ENCODE results near the gene APOD. TPM values are rescaled to one million over a fixed set of nuclear protein-coding genes. Genes with fewer than 3 reads are reported as not detected.
"Not testable (repeated sequence)": the region's sequence is repeated elsewhere in the genome, so short reads cannot be mapped to it uniquely, and the experiment has no call there.

The APOD gene
- total RNA-seq, 2 donors from 2014 or later = not detected

DNA sequence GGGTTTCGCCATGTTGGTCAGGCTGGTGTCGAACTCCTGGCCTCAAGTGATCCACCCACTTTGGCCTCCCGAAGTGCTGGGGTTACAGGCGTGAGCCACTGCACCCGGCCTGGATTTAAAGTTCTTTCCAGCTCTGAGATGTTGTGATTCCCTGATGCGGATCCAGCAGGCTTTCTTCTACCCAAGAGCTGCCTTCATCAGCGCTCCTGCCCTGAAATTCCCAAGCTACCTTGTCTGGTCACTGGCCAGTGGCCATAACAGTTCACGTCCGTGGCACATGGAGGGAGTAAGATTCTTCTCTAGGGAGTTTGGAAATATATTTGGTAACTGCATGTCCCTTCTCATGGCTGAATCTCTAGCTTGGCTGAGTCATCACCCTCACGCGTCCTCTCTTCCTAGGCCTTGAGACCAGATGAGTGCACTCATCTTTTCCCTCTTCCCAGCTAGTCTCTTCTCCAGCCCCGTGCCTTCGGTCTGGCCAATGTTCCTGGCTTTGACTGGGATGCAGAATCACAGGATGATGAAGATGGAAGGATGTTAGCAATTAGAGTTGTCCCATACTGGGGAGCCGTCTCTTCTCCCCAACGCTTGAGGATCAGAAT is 29.8 kb upstream of the APOD start:
- no peaks in the 10 kb centered on the region for H3K9me3 ChIP-seq (ENCODE audit: control insufficient read depth, low read length, poor library complexity, severe bottlenecking)
- no peak for DNase-seq
- Mint-ChIP-seq H3K27me3 (no peaks in the 10 kb centered on the region), H3K4me1 (peaks cover 28% of the 10 kb centered on the region), H3K4me3 (no peak overlapping the region), H3K27ac (peak overlapping the region; percentile 54), H3K36me3 (ENCODE audit: low read depth) (no peaks in the 10 kb centered on the region)
- ATAC-seq = no peak

DNA sequence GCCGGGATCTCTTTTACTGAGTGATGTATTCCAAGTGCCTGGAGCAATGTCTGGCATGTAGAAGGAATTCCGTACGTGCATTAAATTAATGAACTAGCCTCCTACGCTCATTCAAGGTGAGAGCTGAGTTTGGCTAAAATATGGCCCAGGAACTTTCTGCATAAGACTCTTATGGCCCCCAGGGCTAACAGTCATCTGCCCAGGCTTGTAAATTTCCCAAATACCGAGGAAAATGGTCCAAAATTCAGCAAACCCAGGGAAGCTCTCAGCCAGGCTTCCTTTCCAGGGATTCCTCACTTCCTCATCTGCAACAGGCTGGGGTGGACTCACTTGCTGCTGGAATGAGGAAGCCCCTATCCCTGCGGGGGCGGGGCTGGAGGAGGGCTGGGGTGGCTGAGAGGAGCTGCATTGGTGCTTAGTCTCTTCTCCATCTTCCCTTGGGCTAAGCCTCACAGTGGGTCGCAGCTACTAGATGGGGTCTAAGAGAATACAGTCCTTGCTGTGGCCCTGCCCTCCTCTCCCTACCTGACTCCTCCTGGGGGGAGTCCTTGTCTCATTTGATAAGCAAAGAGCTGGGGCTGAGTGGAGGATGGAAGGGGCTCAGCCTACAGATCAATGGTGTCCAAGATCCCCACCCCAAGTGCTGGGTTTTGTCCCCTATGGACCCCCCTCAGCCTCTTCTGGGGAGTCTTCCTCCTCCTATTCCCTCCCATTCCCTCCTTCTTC is 28.5 kb upstream of the APOD start:
- no peak for ATAC-seq
- Mint-ChIP-seq H3K4me3 (peak overlapping the region; percentile 34), H3K27ac (no peak overlapping the region), H3K4me1 (peaks cover 28% of the 10 kb centered on the region), H3K27me3 (no peaks in the 10 kb centered on the region), H3K36me3 (ENCODE audit: low read depth) (peaks cover 2% of the 10 kb centered on the region)
- no peaks in the 10 kb centered on the region for H3K9me3 ChIP-seq (ENCODE audit: control insufficient read depth, low read length, poor library complexity, severe bottlenecking)
- no peak for DNase-seq

DNA sequence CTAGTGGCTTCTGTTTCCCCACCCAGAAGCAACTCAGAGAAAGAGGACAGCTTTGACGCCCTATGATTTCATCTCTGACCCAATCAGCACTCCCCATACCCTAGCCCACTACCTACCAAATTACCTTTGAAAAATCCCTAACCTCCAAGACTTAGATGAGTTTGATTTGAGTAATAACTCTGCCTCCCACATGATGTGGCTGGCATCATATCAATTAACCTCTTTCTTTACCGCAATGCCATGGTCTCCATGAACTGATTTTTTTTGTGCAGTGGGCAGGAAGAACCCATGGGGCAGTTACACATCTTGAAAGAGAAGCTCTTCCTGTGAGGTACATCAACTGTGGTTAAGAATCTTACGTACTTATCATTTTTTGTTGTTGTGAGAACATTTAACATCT is 25.5 kb upstream of the APOD start:
- ATAC-seq (peak; percentile 95), DNase-seq (peak in 2 of 3 donors; percentile 19 to 20)
- Mint-ChIP-seq H3K4me1 (peaks cover 21% of the 10 kb centered on the region), H3K27me3 (no peaks in the 10 kb centered on the region), H3K27ac (peak overlapping the region; percentile 24), H3K4me3 (peak overlapping the region; percentile 71), H3K36me3 (ENCODE audit: low read depth) (peaks cover 2% of the 10 kb centered on the region)
- no peaks in the 10 kb centered on the region for H3K9me3 ChIP-seq (ENCODE audit: control insufficient read depth, low read length, poor library complexity, severe bottlenecking)

DNA sequence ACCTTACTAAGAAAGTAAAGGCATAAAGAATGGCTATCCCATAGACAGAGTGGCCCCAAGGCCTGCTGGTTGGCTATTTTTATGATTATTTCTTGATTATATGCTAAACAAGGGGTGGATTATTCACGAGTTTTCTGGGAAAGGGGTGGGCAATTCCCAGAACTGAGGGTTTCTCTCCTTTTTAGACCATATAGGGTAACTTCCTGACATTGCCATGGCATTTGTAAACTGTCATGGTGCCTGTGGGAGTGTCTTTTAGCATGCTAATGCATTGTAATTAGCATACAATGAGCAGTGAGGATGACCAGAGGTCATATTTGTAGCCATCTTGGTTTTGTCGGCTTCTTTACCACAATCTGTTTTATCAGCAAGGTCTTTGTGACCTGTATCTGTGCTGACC is 18.0 kb upstream of the APOD start:
- not testable (repeated sequence) for H3K27me3 Mint-ChIP-seq; H3K36me3 Mint-ChIP-seq (ENCODE audit: low read depth); H3K27ac Mint-ChIP-seq; H3K9me3 ChIP-seq (ENCODE audit: control insufficient read depth, low read length, poor library complexity, severe bottlenecking); DNase-seq; ATAC-seq; H3K4me3 Mint-ChIP-seq; H3K4me1 Mint-ChIP-seq

DNA sequence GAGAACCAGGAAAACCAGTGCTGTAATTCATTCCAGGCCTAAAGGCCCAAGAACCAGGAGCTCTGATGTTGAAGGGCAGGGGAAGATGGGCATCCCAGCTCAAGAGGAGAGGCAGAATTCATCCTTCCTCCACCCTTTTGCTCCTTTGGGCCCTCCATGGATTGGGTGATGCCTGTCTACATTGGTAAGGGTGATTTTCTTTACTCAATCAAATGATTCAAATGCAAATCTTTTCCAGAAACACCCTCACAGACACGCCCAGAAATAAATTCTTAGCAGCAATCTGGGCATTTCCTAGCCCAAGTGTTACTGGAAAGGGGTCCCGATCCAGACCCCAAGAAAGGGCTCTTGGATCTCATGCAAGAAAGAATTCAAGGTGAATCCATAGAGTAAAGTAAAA is 17.6 kb upstream of the APOD start:
- H3K9me3 ChIP-seq (ENCODE audit: control insufficient read depth, low read length, poor library complexity, severe bottlenecking) = no peaks in the 10 kb centered on the region
- no peak for ATAC-seq
- Mint-ChIP-seq H3K27me3 (no peaks in the 10 kb centered on the region), H3K36me3 (ENCODE audit: low read depth) (no peaks in the 10 kb centered on the region), H3K4me3 (no peak overlapping the region), H3K4me1 (peaks cover 2% of the 10 kb centered on the region), H3K27ac (no peak overlapping the region)
- no peak for DNase-seq

DNA sequence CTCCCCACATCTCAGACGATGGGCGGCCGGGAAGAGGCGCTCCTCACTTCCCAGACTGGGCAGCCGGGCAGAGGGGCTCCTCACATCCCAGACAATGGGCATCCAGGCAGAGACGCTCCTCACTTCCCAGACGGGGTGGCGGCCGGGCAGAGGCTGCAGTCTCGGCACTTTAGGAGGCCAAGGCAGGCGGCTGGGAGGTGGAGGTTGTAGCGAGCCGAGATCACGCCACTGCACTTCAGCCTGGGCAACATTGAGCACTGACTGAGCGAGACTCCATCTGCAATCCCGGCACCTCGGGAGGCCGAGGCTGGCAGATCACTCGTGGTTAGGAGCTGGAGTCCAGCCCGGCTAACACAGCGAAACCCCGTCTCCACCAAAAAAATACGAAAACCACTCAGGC is 16.2 kb upstream of the APOD start:
- H3K4me3 Mint-ChIP-seq, H3K27me3 Mint-ChIP-seq: not testable (repeated sequence)

DNA sequence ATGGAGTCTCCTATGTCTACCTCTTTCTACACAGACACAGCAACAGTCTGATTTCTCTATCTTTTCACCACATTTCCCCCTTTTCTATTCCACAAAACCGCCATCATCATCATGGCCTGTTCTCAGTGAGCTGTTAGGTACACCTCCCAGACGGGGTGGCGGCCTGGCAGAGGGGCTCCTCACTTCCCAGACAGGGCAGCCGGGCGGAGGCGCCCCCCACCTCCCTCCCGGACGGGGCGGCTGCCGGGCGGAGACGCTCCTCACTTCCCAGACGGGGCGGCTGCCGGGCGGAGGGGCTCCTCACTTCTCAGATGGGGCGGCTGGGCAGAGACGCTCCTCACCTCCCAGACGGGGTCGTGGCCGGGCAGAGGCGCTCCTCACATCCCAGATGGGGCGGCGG is 15.8 kb upstream of the APOD start:
- not testable (repeated sequence) for ATAC-seq; H3K4me3 Mint-ChIP-seq; H3K27me3 Mint-ChIP-seq; H3K4me1 Mint-ChIP-seq; DNase-seq; H3K27ac Mint-ChIP-seq; H3K36me3 Mint-ChIP-seq (ENCODE audit: low read depth); H3K9me3 ChIP-seq (ENCODE audit: control insufficient read depth, low read length, poor library complexity, severe bottlenecking)

More for the DNA sequence above, 16.2 kb upstream of the APOD start:
- not testable (repeated sequence) for H3K27ac Mint-ChIP-seq; H3K36me3 Mint-ChIP-seq (ENCODE audit: low read depth); DNase-seq; H3K4me1 Mint-ChIP-seq; ATAC-seq; H3K9me3 ChIP-seq (ENCODE audit: control insufficient read depth, low read length, poor library complexity, severe bottlenecking)

DNA sequence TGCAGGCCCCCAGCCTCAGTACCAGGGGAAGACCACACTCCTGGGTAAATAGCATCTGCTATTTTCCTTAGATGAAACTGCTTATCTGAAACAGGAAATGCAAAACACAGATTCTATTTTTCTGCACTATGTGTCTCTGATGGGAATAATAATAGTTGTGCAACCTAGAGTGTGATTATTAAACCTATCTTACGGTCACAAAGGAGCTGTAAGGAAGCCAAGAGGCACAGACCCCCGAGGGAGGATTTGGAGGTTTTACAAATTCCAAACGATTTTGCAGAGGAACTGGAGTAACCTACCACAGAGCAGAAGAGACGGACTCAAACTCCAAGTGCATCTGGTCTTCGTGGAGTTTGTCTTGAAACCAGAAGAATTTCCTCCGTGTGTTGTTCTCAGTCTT is 14.1 kb upstream of the APOD start:
- no peak for ATAC-seq
- DNase-seq = no peak
- Mint-ChIP-seq H3K36me3 (ENCODE audit: low read depth) (no peaks in the 10 kb centered on the region), H3K4me1 (peaks cover 2% of the 10 kb centered on the region), H3K4me3 (no peak overlapping the region), H3K27ac (no peak overlapping the region), H3K27me3 (no peaks in the 10 kb centered on the region)
- no peaks in the 10 kb centered on the region for H3K9me3 ChIP-seq (ENCODE audit: control insufficient read depth, low read length, poor library complexity, severe bottlenecking)

DNA sequence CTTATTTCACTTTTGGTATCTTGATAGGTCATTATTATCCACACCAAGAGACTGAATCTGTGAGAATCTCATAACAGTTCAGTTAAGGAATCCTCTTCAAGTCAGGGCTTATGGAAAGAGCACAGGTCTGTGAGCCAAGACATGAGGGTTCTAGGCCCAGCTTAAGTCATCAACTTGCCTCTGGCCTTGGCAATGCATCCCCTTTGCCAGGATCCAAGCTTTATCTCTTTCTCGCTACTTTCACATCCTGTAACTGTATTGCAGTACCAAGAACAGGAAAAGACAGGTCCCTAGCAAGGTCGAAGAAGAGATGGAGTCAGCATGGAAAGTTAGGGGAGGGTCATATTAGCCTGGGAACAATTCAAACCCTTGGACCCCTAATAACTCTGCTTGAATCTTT is 13.5 kb upstream of the APOD start:
- DNase-seq = no peak
- peak overlapping the region; percentile 45 for H3K27ac Mint-ChIP-seq

DNA sequence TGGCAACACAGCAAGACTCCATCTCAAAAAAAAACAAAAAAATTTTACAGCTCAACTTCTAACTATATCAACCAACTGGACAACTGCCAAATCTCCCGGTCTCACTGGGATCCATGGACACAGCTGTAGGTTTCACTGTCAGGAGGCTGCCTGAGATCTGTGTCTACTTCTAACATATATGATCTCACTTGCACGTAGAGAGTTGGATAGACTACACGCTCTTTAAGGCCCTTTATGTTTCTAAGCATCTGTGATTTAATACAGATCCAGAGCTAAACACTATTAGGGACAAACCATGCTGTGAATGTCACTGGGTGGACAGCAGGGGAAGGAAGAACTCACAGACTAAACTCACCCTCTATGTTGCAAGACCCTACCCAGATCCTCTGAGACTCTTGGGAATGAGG is 13.0 kb upstream of the APOD start:
- no peaks in the 10 kb centered on the region for H3K36me3 Mint-ChIP-seq (ENCODE audit: low read depth)
- peak overlapping the region; percentile 45 for H3K27ac Mint-ChIP-seq
- no peak for ATAC-seq
- H3K4me1 Mint-ChIP-seq = peaks cover 5% of the 10 kb centered on the region
- H3K9me3 ChIP-seq (ENCODE audit: control insufficient read depth, low read length, poor library complexity, severe bottlenecking) = no peaks in the 10 kb centered on the region
- no peaks in the 10 kb centered on the region for H3K27me3 Mint-ChIP-seq
- DNase-seq = no peak
- no peak overlapping the region for H3K4me3 Mint-ChIP-seq

More for the DNA sequence above, 13.5 kb upstream of the APOD start:
- Mint-ChIP-seq H3K4me3 (no peak overlapping the region), H3K27me3 (no peaks in the 10 kb centered on the region), H3K36me3 (ENCODE audit: low read depth) (no peaks in the 10 kb centered on the region), H3K4me1 (peaks cover 5% of the 10 kb centered on the region)
- no peaks in the 10 kb centered on the region for H3K9me3 ChIP-seq (ENCODE audit: control insufficient read depth, low read length, poor library complexity, severe bottlenecking)
- no peak for ATAC-seq

DNA sequence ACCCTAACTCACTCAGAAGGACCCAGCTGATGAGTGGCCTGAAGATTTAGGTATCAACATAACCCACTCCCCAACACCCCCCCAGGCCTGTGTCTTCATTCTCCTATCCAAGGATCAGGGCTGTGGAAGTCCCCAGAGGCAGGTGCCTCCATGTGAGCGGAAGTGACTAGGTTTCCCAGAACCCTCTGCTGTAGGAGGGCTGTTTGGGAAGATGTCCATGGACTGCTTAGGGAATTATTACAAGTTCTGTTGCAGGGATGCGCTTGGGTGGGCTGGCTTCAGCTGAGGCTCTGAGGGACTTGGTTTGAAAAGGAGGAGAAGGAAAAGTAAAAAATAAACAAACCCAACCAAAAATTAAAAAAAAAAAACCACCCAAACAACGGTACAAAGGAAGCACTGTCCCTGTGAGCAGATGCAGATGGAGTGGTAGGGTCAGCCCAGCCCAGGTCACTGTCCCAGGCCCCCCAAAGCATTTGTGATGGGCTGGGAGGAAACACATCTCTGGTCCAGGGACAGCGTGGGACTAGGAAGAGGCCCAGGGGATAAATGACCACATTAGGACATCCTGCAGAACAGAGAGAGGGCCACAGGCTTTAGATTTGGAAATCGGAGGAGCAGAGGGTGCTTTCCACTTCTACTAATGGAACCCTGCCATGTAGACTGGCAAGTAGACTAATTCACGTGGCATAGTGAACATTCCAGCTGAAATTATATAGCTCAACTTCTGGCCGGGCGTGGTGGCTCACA is 12.2 kb upstream of the APOD start:
- Mint-ChIP-seq H3K27me3 (no peaks in the 10 kb centered on the region), H3K4me3 (no peak overlapping the region), H3K36me3 (ENCODE audit: low read depth) (no peaks in the 10 kb centered on the region), H3K27ac (no peak overlapping the region), H3K4me1 (peaks cover 5% of the 10 kb centered on the region)
- DNase-seq (no peak), ATAC-seq (no peak)
- no peaks in the 10 kb centered on the region for H3K9me3 ChIP-seq (ENCODE audit: control insufficient read depth, low read length, poor library complexity, severe bottlenecking)

DNA sequence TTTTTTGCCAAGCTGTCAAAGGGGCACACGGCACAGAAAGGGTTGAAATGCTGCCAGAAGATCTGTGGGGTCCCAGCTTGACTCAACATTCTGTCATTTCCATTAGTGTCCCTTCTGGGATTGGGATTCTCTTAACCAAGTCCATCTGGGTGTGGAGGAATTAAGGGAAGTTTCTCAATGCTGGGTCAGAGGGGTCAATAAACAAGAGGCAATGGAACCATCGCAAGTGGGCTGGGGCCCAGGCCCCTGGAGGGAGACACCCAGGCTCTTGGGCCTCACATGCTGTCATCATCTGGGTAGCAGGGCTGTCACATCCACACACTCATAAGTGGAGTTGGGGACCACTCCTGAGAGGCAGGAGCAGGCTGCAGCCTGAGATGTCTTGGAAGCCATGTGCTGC is 8.1 kb upstream of the APOD start:
- no peak overlapping the region for H3K27ac Mint-ChIP-seq
- H3K4me1 Mint-ChIP-seq = peaks cover 2% of the 10 kb centered on the region
- no peak overlapping the region for H3K4me3 Mint-ChIP-seq

DNA sequence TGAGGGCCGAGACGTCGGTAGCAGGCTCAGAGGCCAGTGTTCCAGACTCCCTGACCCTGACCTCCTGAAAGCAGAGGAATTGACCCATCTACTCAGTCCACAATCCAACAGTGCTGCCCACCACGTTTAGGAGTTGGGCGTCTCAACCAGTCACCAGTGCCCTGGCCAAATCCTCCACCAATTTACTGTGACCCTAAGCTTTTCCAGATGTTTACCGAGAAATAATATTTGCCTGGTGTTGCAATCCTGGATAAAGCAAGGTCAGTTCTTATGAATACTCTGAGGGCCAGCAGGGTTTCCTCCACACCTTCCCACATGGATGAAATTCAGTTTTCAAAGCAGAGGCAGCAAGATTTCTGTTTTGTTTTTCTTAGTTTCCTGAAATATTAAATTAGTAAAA is 7.5 kb upstream of the APOD start:
- peaks cover 2% of the 10 kb centered on the region for H3K9me3 ChIP-seq (ENCODE audit: control insufficient read depth, low read length, poor library complexity, severe bottlenecking)
- DNase-seq (no peak), ATAC-seq (no peak)
- H3K4me3 Mint-ChIP-seq = no peak overlapping the region
- H3K27me3 Mint-ChIP-seq = no peaks in the 10 kb centered on the region
- no peaks in the 10 kb centered on the region for H3K36me3 Mint-ChIP-seq (ENCODE audit: low read depth)
- no peak overlapping the region for H3K27ac Mint-ChIP-seq
- peaks cover 5% of the 10 kb centered on the region for H3K4me1 Mint-ChIP-seq

More for the DNA sequence above, 8.1 kb upstream of the APOD start:
- peaks cover 2% of the 10 kb centered on the region for H3K9me3 ChIP-seq (ENCODE audit: control insufficient read depth, low read length, poor library complexity, severe bottlenecking)
- Mint-ChIP-seq H3K27me3 (no peaks in the 10 kb centered on the region), H3K36me3 (ENCODE audit: low read depth) (no peaks in the 10 kb centered on the region)
- DNase-seq (no peak), ATAC-seq (no peak)
